Stimulated activated memory B cell treated with anti-CD40 and anti-IgM and Interleukin-4, amounts not matched to agents 10 μg/mL and 1 μg/mL and 100 μg/mL, for 72 hours (primary cell): Measurements from ENCODE around the gene TMEM182.

Experiments used
- ATAC-seq: fragments of 150-1000 bp; cut with Tn5 transposase; 2 replicates; pipeline ENCODE4 v1.10.0; 2021
- H3K27ac Mint-ChIP-seq: one replicate; pipeline ENCODE4 v1.8.0; 2022; ENCODE audit warnings: mild to moderate bottlenecking, mixed read lengths
- H3K27me3 Mint-ChIP-seq: one replicate; pipeline ENCODE4 v1.8.0; 2022; ENCODE audit warnings: mixed read lengths
- H3K36me3 Mint-ChIP-seq: one replicate; pipeline ENCODE4 v1.8.0; 2022; ENCODE audit warnings: mixed read lengths
- H3K4me1 Mint-ChIP-seq: one replicate; pipeline ENCODE4 v1.8.0; 2022; ENCODE audit warnings: mixed read lengths
- H3K4me3 Mint-ChIP-seq: one replicate; pipeline ENCODE4 v1.8.0; 2022; ENCODE audit warnings: mild to moderate bottlenecking, moderate library complexity, mixed read lengths
- H3K9me3 Mint-ChIP-seq: one replicate; pipeline ENCODE4 v1.8.0; 2022; ENCODE audit warnings: mixed read lengths

The TMEM182 gene

GRCh38 chr2:102852867-102853266, 91.0 kb downstream of the TMEM182 start:
- no peak overlapping the region for H3K27ac Mint-ChIP-seq
- no peaks in the 10 kb centered on the region for H3K4me1 Mint-ChIP-seq
- H3K9me3 Mint-ChIP-seq = peaks cover 11% of the 10 kb centered on the region
- H3K4me3 Mint-ChIP-seq = no peak overlapping the region
- peaks cover 11% of the 10 kb centered on the region for H3K36me3 Mint-ChIP-seq
- no peak for ATAC-seq
- peaks cover 14% of the 10 kb centered on the region for H3K27me3 Mint-ChIP-seq
